GM18505 (cell line): ENCODE measurements around the gene MKI67.

ENCODE experiments used
- ATAC-seq: cut with Tn5 transposase; IDR thresholded peaks from one replicate; pipeline ENCODE4 v1.9.1; 2021; ENCODE audit not compliant: unreplicated experiment
- POLR2A ChIP-seq: IDR thresholded peaks from 4 replicates; pipeline ENCODE4 v1.6.1; 2011; ENCODE audit warnings: borderline replicate concordance; ENCODE audit not compliant: insufficient read depth, insufficient read length; ENCODE audit errors: extremely low read depth

The MKI67 gene

DNA sequence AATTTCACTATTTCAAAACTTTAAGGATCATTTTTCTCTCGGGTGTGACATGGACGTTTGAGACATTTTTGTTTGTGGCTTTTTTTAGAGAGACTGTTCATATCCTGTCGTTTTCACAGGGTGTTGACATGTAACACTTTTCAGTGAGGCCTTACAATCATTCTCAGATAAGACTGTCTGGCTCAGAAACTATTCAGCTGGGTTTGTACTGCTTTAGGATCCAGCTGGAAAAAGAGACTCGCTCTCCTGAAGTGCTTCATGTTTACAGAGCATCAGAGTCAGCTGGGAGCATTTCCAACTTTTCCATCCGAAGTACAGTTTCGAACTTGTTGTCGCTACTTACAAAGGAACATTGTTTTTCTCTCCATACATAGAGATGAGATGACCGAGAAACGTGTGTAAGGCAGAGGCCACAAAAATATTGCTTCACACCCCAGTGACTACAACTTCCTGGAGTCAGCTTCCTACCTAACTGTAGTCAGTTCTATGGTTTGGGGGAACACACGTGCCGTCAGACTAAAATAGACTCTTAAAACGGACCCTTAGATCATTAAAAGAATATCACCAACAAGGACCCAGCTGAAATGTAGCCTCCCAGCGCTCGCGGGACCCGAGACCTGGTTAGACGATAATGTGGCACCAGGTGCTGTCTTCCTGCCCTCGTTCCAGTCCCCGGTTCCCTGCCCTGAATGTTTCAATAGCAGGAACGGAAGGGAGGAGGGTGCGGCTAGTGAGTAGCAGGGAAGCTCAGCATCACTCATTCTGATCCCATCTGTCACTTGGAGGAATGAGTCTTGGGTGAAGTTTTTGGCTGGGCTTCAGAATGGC, 78.0 kb downstream of the MKI67 start:
- peak; percentile 12 for ATAC-seq
- TF ChIP-seq POLR2A, result no peak

DNA sequence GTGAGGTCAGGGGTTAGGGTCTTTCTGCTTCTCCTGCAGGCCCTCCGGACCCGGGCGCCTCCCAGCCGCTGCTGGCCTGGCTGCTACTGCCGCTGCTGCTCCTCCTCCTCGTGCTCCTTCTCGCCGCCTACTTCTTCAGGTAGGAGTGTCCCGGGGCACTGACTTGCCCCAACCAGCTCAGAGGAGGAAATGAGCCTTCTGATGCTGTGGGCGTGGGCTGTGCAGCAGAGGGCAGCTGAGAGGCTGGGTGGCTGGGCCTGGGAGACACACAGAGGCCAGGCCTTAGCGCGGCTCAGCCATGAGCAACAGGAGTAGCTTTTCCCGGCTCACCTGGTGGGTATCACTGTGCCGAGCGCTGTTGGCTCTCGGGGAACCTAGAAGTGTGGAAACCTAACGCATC, 78.9 kb downstream of the MKI67 start:
- peak; percentile 97 for ATAC-seq
- TF ChIP-seq POLR2A, result peak; percentile 60

DNA sequence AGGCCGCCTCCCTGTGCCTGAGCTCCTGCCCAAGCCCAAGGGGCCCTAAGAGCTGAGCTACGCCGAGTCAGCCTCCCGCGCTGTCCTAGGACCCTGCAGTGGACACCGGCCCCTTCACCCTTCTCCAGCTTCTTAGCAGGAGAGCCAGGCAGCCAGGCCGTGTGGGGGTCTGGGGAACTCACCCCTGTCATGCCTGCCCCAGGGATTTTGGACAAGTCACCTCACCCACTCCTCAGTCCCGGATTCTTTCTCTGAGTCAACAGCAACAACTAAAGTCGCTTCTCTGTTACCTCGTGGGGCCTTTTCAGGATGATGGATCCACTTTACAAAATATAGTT, 79.3 kb downstream of the MKI67 start:
- ATAC-seq, result peak; percentile 1
- TF ChIP-seq POLR2A, result no peak
